ENCODE data around the gene NODAL.

- TF ChIP-seq CTCF (IDR thresholded peaks at IDR 0.05) (no peak), POLR2A (IDR thresholded peaks at IDR 0.05) (no peak)
Measured at GRCh38 chr10:70432101-70432500, 9.4 kb downstream of the NODAL start.
